A673 (cell line): ENCODE measurements around the gene CRADD. TPM values are rescaled to one million over a fixed set of nuclear protein-coding genes. Genes with fewer than 3 reads are reported as not detected.
"Not testable (repeated sequence)": the region's sequence is repeated elsewhere in the genome, so short reads cannot be mapped to it uniquely, and the experiment has no call there.

Experiments used
- BruUV-seq: library from RNA; stranded (reverse); fragments of 400-500 nt; replicated peaks from 2 replicates; lab custom pipeline; 2021; lab: Mats Ljungman, UMichigan
- CTCF ChIA-PET: fragments of 300-600 bp; sonication (Branson Sonifier 250); formaldehyde crosslinking; loops from one replicate; lab custom pipeline; 2022; ENCODE audit warnings: antibody characterized with exemption; lab: Charles Lee
- POLR2A ChIA-PET: fragments of 300-600 bp; sonication (Branson Sonifier 250); formaldehyde crosslinking; loops from one replicate; lab custom pipeline; 2022; ENCODE audit warnings: antibody characterized with exemption; ENCODE audit not compliant: low non-redundant PET; lab: Charles Lee
- DNase-seq: peaks from one replicate; pipeline ENCODE4 v3.0.0-alpha.2; 2015; ENCODE audit warnings: low spot score
- H3K27ac ChIP-seq: fragments of 200-600 bp; sonication (generic); 2 replicates; pipeline ENCODE4 v1.5.1; 2016; ENCODE audit warnings: mixed run types, low read depth, mild to moderate bottlenecking, mixed read lengths, antibody characterized with exemption, low read length; ENCODE audit not compliant: poor library complexity, severe bottlenecking
- H3K27me3 ChIP-seq: fragments of 200-600 bp; sonication (generic); replicated peaks from 2 replicates; pipeline ENCODE4 v1.6.1; 2017; ENCODE audit warnings: mixed run types, low read depth, mild to moderate bottlenecking, mixed read lengths, antibody characterized with exemption, low read length; ENCODE audit not compliant: insufficient read depth, poor library complexity
- H3K36me3 ChIP-seq: fragments of 200-600 bp; sonication (generic); 2 replicates; pipeline ENCODE4 v1.6.1; 2016; ENCODE audit warnings: mixed run types, mild to moderate bottlenecking, mixed read lengths, antibody characterized with exemption, low read length; ENCODE audit not compliant: insufficient read depth, poor library complexity, severe bottlenecking
- H3K4me1 ChIP-seq: fragments of 200-600 bp; sonication (generic); 2 replicates; pipeline ENCODE4 v1.6.1; 2017; ENCODE audit warnings: mixed run types, mild to moderate bottlenecking, mixed read lengths, antibody characterized with exemption, low read length; ENCODE audit not compliant: insufficient read depth, poor library complexity, severe bottlenecking
- H3K4me3 ChIP-seq: fragments of 200-600 bp; sonication (generic); 2 replicates; pipeline ENCODE4 v1.5.1; 2016; ENCODE audit warnings: low read depth, mixed run types, mild to moderate bottlenecking, mixed read lengths, low read length; ENCODE audit not compliant: poor library complexity, severe bottlenecking
- H3K9me3 ChIP-seq: fragments of 200-600 bp; sonication (generic); 2 replicates; pipeline ENCODE4 v1.6.1; 2016; ENCODE audit warnings: mixed run types, low read depth, mild to moderate bottlenecking, mixed read lengths, antibody characterized with exemption, low read length; ENCODE audit not compliant: poor library complexity, severe bottlenecking
- CTCF ChIP-seq: fragments of 300-800, 200-600 bp; sonication (generic); conservative IDR thresholded peaks from 2 replicates; pipeline ENCODE4 v1.5.1; 2017; ENCODE audit warnings: low read depth, mild to moderate bottlenecking, antibody characterized with exemption, low read length, moderate library complexity, mixed read lengths
- EZH2 ChIP-seq: fragments of 200-600 bp; sonication (generic); IDR thresholded peaks from 2 replicates; pipeline ENCODE4 v1.6.1; 2017; ENCODE audit warnings: borderline replicate concordance, low read depth, mild to moderate bottlenecking, mixed read lengths, antibody characterized with exemption, low read length; ENCODE audit not compliant: poor library complexity, severe bottlenecking
- intact Hi-C: fragments of 100-400 bp; cut with micrococcal nuclease; formaldehyde crosslinking; loops from one replicate; pipeline ENCODE4 v1.10.0; 2022; ENCODE audit not compliant: unreplicated experiment
- total RNA-seq: library from RNA; stranded (reverse); gene quantifications from 2 replicates; pipeline ENCODE4 v1.2.3, GENCODE V29; 2021

Gene CRADD
- total RNA-seq, 1 experiment from 2014 or later: 9.1 TPM

GRCh38 chr12:93884794-93885460, 207.8 kb downstream of the CRADD start:
- DNase-seq: no peak
- ChIA-PET CTCF (no interaction called here), POLR2A (no interaction called here)
- Histone ChIP-seq H3K36me3 (no peaks in the 10 kb centered on the region), H3K27me3 (no peaks in the 10 kb centered on the region), H3K4me1 (no peaks in the 10 kb centered on the region), H3K27ac (no peak overlapping the region), H3K9me3 (no peaks in the 10 kb centered on the region), H3K4me3 (no peak overlapping the region)
- intact Hi-C loops: no loop called here
- BruUV-seq: no TSS peak
- TF ChIP-seq CTCF: no peak
- no peak for TF ChIP-seq EZH2

- H3K9me3 ChIP-seq, CTCF ChIA-PET, H3K4me1 ChIP-seq, DNase-seq, H3K27me3 ChIP-seq, BruUV-seq, H3K27ac ChIP-seq, H3K4me3 ChIP-seq, intact Hi-C loops, H3K36me3 ChIP-seq, POLR2A ChIA-PET: not testable (repeated sequence)
Observed at GRCh38 chr12:93885973-93886532, 208.9 kb downstream of the CRADD start.

- Histone ChIP-seq H3K9me3 (no peaks in the 10 kb centered on the region), H3K4me3 (no peak overlapping the region), H3K36me3 (no peaks in the 10 kb centered on the region), H3K4me1 (no peaks in the 10 kb centered on the region), H3K27ac (no peak overlapping the region), H3K27me3 (no peaks in the 10 kb centered on the region)
- POLR2A ChIA-PET: no interaction called here
- no TSS peak for BruUV-seq
- CTCF ChIA-PET: no interaction called here
- TF ChIP-seq EZH2: no peak
- no peak for TF ChIP-seq CTCF
- no peak for DNase-seq
- intact Hi-C loops: no loop called here
Observed at GRCh38 chr12:93886533-93887511, 209.6 kb downstream of the CRADD start.
